SK-N-SH (cell line): ENCODE results near the gene GCC1. TPM values are rescaled to one million over a fixed set of nuclear protein-coding genes. Genes with fewer than 3 reads are reported as not detected.

Source experiments
- CTCF ChIA-PET: fragments of 300-600, 350-600 bp; formaldehyde crosslinking; extraction: SDS; loops from one replicate; lab custom pipeline; 2021; lab: Yijun Ruan, JAX
- POLR2A ChIA-PET: fragments of 350-600 bp; sonication (Branson Sonifier 250); formaldehyde crosslinking; extraction: SDS; loops from one replicate; lab custom pipeline; 2020; ENCODE audit warnings: antibody characterized with exemption, inconsistent platforms; lab: Yijun Ruan, JAX
- DNase-seq: peaks from one replicate; pipeline ENCODE4 v3.0.0; 2012
- H2AFZ ChIP-seq: fragments of 200-600 bp; sonication (generic); 2 replicates; pipeline ENCODE4 v1.8.1; 2016; ENCODE audit warnings: antibody characterized with exemption, mild to moderate bottlenecking, low read depth
- H3F3A ChIP-seq: fragments of 200-600 bp; sonication (generic); replicated peaks from 2 replicates; pipeline ENCODE3; 2016; ENCODE audit warnings: antibody characterized with exemption, mild to moderate bottlenecking; ENCODE audit not compliant: insufficient read depth
- H3K27ac ChIP-seq, 2 experiments: fragments of 200-500 bp in 1 of 2; fragments of 200-600 bp in 1 of 2; sonication (Bioruptor generic) in 1 of 2; sonication (generic), shearing (Covaris generic) in 1 of 2; 2 replicates each; pipeline versions ENCODE4 v1.5.1 to v1.6.1; 2014 to 2016; ENCODE audit warnings: low read depth in 2 of 2, inconsistent platforms in 1 of 2, low read length in 1 of 2, mild to moderate bottlenecking in 1 of 2, mixed read lengths in 1 of 2
- H3K27me3 ChIP-seq: fragments of 200-600 bp; sonication (generic), shearing (Covaris generic); 2 replicates; pipeline ENCODE4 v1.6.1; 2016; ENCODE audit warnings: mixed run types; ENCODE audit not compliant: insufficient read depth
- H3K36me3 ChIP-seq, 2 experiments: fragments of 200-500 bp in 1 of 2; fragments of 200-600 bp in 1 of 2; sonication (Bioruptor generic) in 1 of 2; sonication (generic) in 1 of 2; replicated peaks in 1 of 2; 2 replicates each; pipeline versions ENCODE3 to v1.5.1; 2014 to 2016; ENCODE audit warnings: low read length in 1 of 2, mild to moderate bottlenecking in 1 of 2; ENCODE audit not compliant: insufficient read depth in 2 of 2, control insufficient read depth in 1 of 2
- H3K4me1 ChIP-seq, 2 experiments: fragments of 200-500 bp in 1 of 2; fragments of 200-600 bp in 1 of 2; sonication (Bioruptor generic) in 1 of 2; sonication (generic), shearing (Covaris generic) in 1 of 2; 2 replicates each; pipeline versions ENCODE4 v1.5.1 to v1.6.1; 2014 to 2016; ENCODE audit warnings: low read depth in 1 of 2, low read length in 1 of 2, mixed run types in 1 of 2; ENCODE audit not compliant: insufficient read depth in 2 of 2, control insufficient read depth in 1 of 2
- H3K4me2 ChIP-seq: fragments of 200-600 bp; sonication (generic), shearing (Covaris generic); 2 replicates; pipeline ENCODE4 v1.6.1; 2017; ENCODE audit warnings: mixed run types
- H3K4me3 ChIP-seq, 2 experiments: fragments of 200-500 bp in 1 of 2; fragments of 200-600 bp in 1 of 2; sonication (Bioruptor generic) in 1 of 2; sonication (generic), shearing (Covaris generic) in 1 of 2; 2 replicates each; pipeline versions ENCODE4 v1.5.1 to v1.8.1; 2014 to 2016; ENCODE audit warnings: low read depth in 2 of 2, inconsistent platforms in 1 of 2, low read length in 1 of 2, mild to moderate bottlenecking in 1 of 2, mixed read lengths in 1 of 2, moderate library complexity in 1 of 2
- H3K79me2 ChIP-seq: fragments of 200-600 bp; sonication (generic); 2 replicates; pipeline ENCODE4 v1.8.1; 2017; ENCODE audit warnings: mild to moderate bottlenecking; ENCODE audit not compliant: insufficient read depth
- H3K9ac ChIP-seq: fragments of 200-600 bp; sonication (generic); 2 replicates; pipeline ENCODE4 v1.6.1; 2017; ENCODE audit warnings: mixed run types
- H3K9me2 ChIP-seq: fragments of 200-600 bp; sonication (generic); 2 replicates; pipeline ENCODE4 v1.6.1; 2017; ENCODE audit warnings: mixed run types
- H3K9me3 ChIP-seq: fragments of 200-600 bp; sonication (generic); 2 replicates; pipeline ENCODE4 v1.6.1; 2017; ENCODE audit warnings: mixed run types, mild to moderate bottlenecking, moderate library complexity
- H4K20me1 ChIP-seq: fragments of 200-600 bp; sonication (generic); 2 replicates; pipeline ENCODE4 v1.6.1; 2017; ENCODE audit warnings: mild to moderate bottlenecking, mixed run types; ENCODE audit not compliant: insufficient read depth
- ELF1 ChIP-seq: IDR thresholded peaks from 2 replicates; pipeline ENCODE4 v1.4.0; 2012
- EZH2phosphoT487 ChIP-seq: fragments of 200-600 bp; sonication (generic); IDR thresholded peaks from 2 replicates; pipeline ENCODE4 v1.6.1; 2017; ENCODE audit warnings: low read depth, mixed run types, mild to moderate bottlenecking, antibody characterized with exemption, moderate library complexity, borderline replicate concordance
- FOSL2 ChIP-seq: IDR thresholded peaks from 2 replicates; pipeline ENCODE4 v1.4.0; 2012; ENCODE audit warnings: low read depth, mild to moderate bottlenecking, moderate library complexity, borderline replicate concordance
- FOXJ3 ChIP-seq: sonication (generic); formaldehyde crosslinking; IDR thresholded peaks from 2 replicates; pipeline ENCODE4 v1.5.1; 2020; ENCODE audit warnings: mild to moderate bottlenecking, missing genetic modification reagents
- FOXM1 ChIP-seq: IDR thresholded peaks from 2 replicates; pipeline ENCODE4 v1.4.0; 2012; ENCODE audit warnings: low read depth, mild to moderate bottlenecking
- IRF3 ChIP-seq: fragments of 150-350 bp; IDR thresholded peaks from 2 replicates; pipeline ENCODE4 v1.6.1; 2016; ENCODE audit warnings: mild to moderate bottlenecking, low read depth, low read length
- JUND ChIP-seq: IDR thresholded peaks from 2 replicates; pipeline ENCODE4 v1.4.0; 2012
- MEF2A ChIP-seq: IDR thresholded peaks from 2 replicates; pipeline ENCODE4 v1.4.0; 2012; ENCODE audit warnings: low read depth, borderline replicate concordance
- MXI1 ChIP-seq: IDR thresholded peaks from 2 replicates; pipeline ENCODE4 v1.6.1; 2012; ENCODE audit warnings: mild to moderate bottlenecking, low read depth, low read length, improper control_type of control experiment
- NFIC ChIP-seq: IDR thresholded peaks from 2 replicates; pipeline ENCODE4 v1.4.0; 2012; ENCODE audit warnings: borderline replicate concordance
- PBX3 ChIP-seq: IDR thresholded peaks from 2 replicates; pipeline ENCODE4; 2012
- POLR2AphosphoS5 ChIP-seq: IDR thresholded peaks from 2 replicates; pipeline ENCODE4 v1.6.1; 2012; ENCODE audit warnings: low read depth, low read length
- RAD21 ChIP-seq: IDR thresholded peaks from 2 replicates; pipeline ENCODE4 v1.6.1; 2012; ENCODE audit warnings: mild to moderate bottlenecking, low read length
- RFX5 ChIP-seq: IDR thresholded peaks from 2 replicates; pipeline ENCODE4 v1.6.1; 2012; ENCODE audit warnings: mild to moderate bottlenecking, improper control_type of control experiment, low read length
- RXRA ChIP-seq: IDR thresholded peaks from 2 replicates; pipeline ENCODE4 v1.4.0; 2012; ENCODE audit warnings: low read depth, mild to moderate bottlenecking, borderline replicate concordance
- TAF1 ChIP-seq: IDR thresholded peaks from 2 replicates; pipeline ENCODE4 v1.6.1; 2012; ENCODE audit warnings: low read depth, mild to moderate bottlenecking, low read length, moderate library complexity, borderline replicate concordance
- TCF12 ChIP-seq: IDR thresholded peaks from 2 replicates; pipeline ENCODE4 v1.4.0; 2012
- TEAD4 ChIP-seq: IDR thresholded peaks from 2 replicates; pipeline ENCODE4 v1.4.0; 2012; ENCODE audit warnings: mild to moderate bottlenecking, borderline replicate concordance; ENCODE audit not compliant: insufficient read depth
- USF1 ChIP-seq: IDR thresholded peaks from 2 replicates; pipeline ENCODE4 v1.4.0; 2012; ENCODE audit warnings: low read depth, borderline replicate concordance
- WGBS: methylation state at CpG from one replicate; pipeline ENCODE4 v1.1.6; 2017; ENCODE audit warnings: low lambda C conversion rate; 5-methylcytosine and 5-hydroxymethylcytosine counted together
- polyA plus RNA-seq, 3 experiments: library from polyadenylated mRNA; depleted of rRNA; stranded (reverse); fragments of >200 nt; gene quantifications; 2 replicates each; pipeline ENCODE4 v1.2.3, GENCODE V29; 2012
- TF ChIP-seq, protein P1 (sequence below): IDR thresholded peaks from 2 replicates; pipeline ENCODE4 v1.4.0; 2012; ENCODE audit warnings: low read depth
- TF ChIP-seq, protein P2 (sequence below): IDR thresholded peaks from 2 replicates; pipeline ENCODE4 v1.6.1; 2012; ENCODE audit warnings: mild to moderate bottlenecking, low read depth, low read length, moderate library complexity

Gene GCC1
- polyA plus RNA-seq, 1 of the 3 experiments (the other 2 are of a cell fraction): 8.4 TPM

- H3K27me3 ChIP-seq: peaks cover 2% of the 10 kb centered on the region
- no peak overlapping the region for H3K9ac ChIP-seq
- H3K9me2 ChIP-seq: no peaks in the 10 kb centered on the region
- ChIA-PET POLR2A (no interaction called here), CTCF (interaction anchor here (1.2 to 2.0 kb wide), 2 partner anchors 20 to 600 kb away, joined by 3 to 7 read pairs; partner anchors contain the start of gene ARF5)
- DNase-seq: no peak
- H2AFZ ChIP-seq: no peak overlapping the region
- WGBS: 39% methylated on average over 6 of the region's 6 CpGs
- H3K27ac ChIP-seq: no peak overlapping the region
- H3K79me2 ChIP-seq: no peaks in the 10 kb centered on the region
- H4K20me1 ChIP-seq: no peaks in the 10 kb centered on the region
- H3K9me3 ChIP-seq: no peaks in the 10 kb centered on the region
- no peak overlapping the region for H3K4me2 ChIP-seq
- H3F3A ChIP-seq: no peaks in the 10 kb centered on the region
- no peaks in the 10 kb centered on the region for H3K36me3 ChIP-seq
- no peaks in the 10 kb centered on the region for H3K4me1 ChIP-seq
- TF ChIP-seq RFX5 (no peak), FOXJ3 (no peak), USF1 (no peak), TAF1 (no peak), TEAD4 (no peak), MEF2A (no peak), IRF3 (no peak), TCF12 (no peak), NFIC (no peak), EZH2phosphoT487 (no peak), POLR2AphosphoS5 (no peak)
- TF ChIP-seq, protein P1, sequence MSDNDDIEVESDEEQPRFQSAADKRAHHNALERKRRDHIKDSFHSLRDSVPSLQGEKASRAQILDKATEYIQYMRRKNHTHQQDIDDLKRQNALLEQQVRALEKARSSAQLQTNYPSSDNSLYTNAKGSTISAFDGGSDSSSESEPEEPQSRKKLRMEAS: no peak
- no peak overlapping the region for H3K4me3 ChIP-seq
Measured at GRCh38 chr7:127608446-127608845, 23.1 kb upstream of the GCC1 start.

- H4K20me1 ChIP-seq: no peaks in the 10 kb centered on the region
- ChIA-PET POLR2A (no interaction called here), CTCF (interaction anchor here (0.9 to 1.3 kb wide), 2 partner anchors 23 to 108 kb away, joined by 3 to 4 read pairs; no protein-coding TSS in a partner anchor)
- no peak overlapping the region for H3K9ac ChIP-seq
- no peak overlapping the region for H2AFZ ChIP-seq
- H3K27me3 ChIP-seq: no peaks in the 10 kb centered on the region
- WGBS: 22% methylated on average over 3 of the region's 3 CpGs
- no peak for DNase-seq
- no peaks in the 10 kb centered on the region for H3K4me1 ChIP-seq
- no peaks in the 10 kb centered on the region for H3K79me2 ChIP-seq
- no peak overlapping the region for H3K27ac ChIP-seq
- no peaks in the 10 kb centered on the region for H3K9me3 ChIP-seq
- no peak overlapping the region for H3K4me3 ChIP-seq
- no peaks in the 10 kb centered on the region for H3F3A ChIP-seq
- no peaks in the 10 kb centered on the region for H3K9me2 ChIP-seq
- no peak overlapping the region for H3K4me2 ChIP-seq
- H3K36me3 ChIP-seq: no peaks in the 10 kb centered on the region
- TF ChIP-seq USF1 (no peak), FOXJ3 (no peak), PBX3 (no peak), RAD21 (no peak), TCF12 (no peak), RXRA (no peak), MXI1 (no peak), FOXM1 (no peak), ELF1 (no peak), JUND (no peak), MEF2A (no peak), TAF1 (no peak), FOSL2 (no peak), EZH2phosphoT487 (no peak), TEAD4 (no peak)
- TF ChIP-seq, protein P2, sequence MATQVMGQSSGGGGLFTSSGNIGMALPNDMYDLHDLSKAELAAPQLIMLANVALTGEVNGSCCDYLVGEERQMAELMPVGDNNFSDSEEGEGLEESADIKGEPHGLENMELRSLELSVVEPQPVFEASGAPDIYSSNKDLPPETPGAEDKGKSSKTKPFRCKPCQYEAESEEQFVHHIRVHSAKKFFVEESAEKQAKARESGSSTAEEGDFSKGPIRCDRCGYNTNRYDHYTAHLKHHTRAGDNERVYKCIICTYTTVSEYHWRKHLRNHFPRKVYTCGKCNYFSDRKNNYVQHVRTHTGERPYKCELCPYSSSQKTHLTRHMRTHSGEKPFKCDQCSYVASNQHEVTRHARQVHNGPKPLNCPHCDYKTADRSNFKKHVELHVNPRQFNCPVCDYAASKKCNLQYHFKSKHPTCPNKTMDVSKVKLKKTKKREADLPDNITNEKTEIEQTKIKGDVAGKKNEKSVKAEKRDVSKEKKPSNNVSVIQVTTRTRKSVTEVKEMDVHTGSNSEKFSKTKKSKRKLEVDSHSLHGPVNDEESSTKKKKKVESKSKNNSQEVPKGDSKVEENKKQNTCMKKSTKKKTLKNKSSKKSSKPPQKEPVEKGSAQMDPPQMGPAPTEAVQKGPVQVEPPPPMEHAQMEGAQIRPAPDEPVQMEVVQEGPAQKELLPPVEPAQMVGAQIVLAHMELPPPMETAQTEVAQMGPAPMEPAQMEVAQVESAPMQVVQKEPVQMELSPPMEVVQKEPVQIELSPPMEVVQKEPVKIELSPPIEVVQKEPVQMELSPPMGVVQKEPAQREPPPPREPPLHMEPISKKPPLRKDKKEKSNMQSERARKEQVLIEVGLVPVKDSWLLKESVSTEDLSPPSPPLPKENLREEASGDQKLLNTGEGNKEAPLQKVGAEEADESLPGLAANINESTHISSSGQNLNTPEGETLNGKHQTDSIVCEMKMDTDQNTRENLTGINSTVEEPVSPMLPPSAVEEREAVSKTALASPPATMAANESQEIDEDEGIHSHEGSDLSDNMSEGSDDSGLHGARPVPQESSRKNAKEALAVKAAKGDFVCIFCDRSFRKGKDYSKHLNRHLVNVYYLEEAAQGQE: no peak
Measured at GRCh38 chr7:127600885-127601284, 15.5 kb upstream of the GCC1 start.
